IPS-NIHi7 (cell line): ENCODE measurements around the gene WHAMM.
"Not testable (repeated sequence)": the region's sequence is repeated elsewhere in the genome, so short reads cannot be mapped to it uniquely, and the experiment has no call there.

Experiments used
- DNase-seq: peaks from one replicate; pipeline ENCODE4 v3.0.0; 2012; ENCODE audit warnings: mixed read lengths; ENCODE audit errors: extremely low spot score

Gene WHAMM

DNA sequence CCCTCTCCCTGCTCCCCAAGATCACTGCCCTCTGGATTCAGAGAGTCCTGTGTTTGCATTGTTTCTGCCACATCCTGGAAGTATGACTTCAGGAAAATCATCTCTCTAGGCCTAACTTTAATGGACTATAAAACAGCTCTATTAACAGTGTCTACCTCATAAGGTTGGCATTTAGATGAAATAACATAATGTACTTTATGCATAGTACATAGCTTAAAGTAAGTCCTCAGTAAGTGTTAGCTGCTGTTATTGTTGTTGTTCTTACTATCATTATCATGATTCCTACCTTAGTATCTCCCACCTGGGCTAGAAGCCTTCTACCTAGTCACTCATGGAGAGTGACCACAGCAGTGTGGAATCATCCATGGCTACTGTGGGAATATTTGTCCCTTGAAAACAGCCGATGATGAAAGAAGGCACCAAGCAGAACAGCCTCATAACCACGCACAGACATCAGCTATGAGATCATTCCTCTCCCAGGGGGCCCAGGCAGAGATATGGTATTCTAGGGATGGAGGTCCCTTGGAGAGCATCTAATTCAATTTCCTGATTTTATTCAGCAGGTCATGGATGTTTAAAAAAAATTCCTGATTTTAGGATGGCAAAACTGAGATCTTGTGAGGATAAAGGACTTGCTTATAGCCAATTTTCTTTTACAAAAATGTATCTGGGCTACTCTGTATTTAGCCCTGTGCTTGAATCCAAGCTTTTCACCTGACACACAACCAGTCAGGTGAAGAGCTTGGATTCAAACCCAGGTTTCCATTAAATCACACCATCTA lies 5.4 kb upstream of the WHAMM start:
- no peak for DNase-seq

DNA sequence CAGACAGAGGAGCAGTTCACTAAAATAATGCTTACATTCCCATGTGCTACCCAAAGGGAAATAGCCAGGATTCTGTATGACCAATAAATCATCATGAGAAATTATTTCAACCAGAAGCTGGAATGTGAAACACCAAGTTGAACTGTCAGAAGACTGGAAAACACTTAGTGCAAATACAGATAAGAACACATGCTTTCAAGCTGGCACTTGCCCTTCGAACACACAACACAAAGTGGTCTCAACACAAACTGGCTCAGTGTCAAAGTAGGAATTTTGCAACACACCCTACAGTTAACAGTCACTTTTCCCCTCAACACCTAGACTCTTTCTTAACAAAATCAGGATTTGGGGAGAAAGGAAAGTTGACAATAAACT lies 4.9 kb upstream of the WHAMM start:
- DNase-seq, result no peak

DNA sequence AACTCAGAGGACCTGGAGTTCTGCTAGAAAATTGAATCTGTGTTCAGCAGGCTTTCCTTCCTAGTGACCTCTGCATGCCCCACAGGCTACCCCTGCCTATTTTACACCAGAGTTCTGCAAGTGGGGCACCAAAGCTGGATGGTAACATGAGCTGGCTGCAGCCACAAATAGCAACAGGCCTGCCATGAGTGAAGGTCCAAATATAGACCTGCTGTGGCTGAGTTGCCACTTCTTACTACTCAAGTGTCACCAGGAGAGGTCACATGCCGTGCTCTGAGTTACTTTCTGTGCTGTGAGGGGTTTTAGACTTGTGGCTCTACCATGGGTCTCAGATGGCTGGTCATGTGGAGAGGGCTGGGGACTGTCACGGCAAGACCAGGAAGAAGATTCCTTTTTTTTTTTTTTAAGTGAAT lies 3.4 kb upstream of the WHAMM start, which contains the start of gene FSD2:
TSS of gene FSD2 (minus strand) at position 76 of the 413 bp plus-strand sequence. CDS start 18,679 bp downstream, outside the sequence.
- DNase-seq, result no peak

DNA sequence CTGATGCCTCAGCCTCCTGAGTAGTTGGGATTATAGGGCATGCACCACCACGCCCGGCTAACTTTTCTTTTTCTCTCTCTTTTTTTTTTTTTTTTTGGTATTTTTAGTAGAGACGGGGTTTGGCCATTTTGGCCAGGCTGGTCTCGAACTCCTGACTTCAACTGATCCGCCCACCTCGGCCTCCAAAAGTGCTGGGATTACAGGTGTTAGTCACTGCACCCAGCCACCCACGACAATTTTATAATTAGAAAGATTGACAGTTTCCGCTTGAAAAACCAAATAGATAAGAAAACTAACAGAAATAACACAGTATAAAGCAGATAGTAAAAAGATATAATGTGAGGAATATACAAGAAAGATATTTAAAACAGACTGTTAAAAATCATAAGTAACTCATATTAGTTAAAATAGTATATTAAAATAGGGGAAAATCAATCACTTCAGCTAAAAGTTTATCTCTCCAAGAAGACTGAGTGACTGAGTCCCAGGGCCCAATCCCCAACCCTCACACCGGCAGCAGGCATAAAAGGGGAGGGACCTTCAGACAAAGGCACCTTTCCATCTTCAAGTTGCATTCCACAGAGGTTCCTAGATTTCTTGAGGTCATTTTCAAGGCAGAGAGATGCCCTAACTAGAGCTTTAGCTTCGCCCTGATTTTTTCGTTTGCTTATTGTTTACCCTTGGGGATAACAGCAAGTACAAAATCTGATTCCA lies 1.4 kb upstream of the WHAMM start:
- DNase-seq, result no peak

DNA sequence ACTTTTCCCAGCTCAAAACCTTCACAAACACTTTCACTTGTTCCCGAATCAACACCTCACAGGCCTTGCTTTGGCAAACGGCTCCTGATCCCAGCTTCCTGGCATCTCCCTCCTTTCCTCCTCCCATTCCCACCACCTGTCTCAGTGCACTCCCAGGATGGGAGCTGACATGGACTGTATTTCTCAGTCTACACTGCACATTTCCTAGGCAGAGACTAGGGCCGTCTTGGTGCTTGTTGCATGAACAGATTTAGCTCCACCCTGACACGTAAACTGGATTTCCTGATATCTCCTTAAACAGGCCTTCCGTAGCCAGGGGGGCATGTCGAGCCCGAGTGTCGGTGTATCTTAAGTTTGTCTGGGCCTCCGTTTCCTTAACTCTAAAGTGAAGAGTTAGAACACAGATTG lies 790 bp upstream of the WHAMM start:
- DNase-seq, result no peak

DNA sequence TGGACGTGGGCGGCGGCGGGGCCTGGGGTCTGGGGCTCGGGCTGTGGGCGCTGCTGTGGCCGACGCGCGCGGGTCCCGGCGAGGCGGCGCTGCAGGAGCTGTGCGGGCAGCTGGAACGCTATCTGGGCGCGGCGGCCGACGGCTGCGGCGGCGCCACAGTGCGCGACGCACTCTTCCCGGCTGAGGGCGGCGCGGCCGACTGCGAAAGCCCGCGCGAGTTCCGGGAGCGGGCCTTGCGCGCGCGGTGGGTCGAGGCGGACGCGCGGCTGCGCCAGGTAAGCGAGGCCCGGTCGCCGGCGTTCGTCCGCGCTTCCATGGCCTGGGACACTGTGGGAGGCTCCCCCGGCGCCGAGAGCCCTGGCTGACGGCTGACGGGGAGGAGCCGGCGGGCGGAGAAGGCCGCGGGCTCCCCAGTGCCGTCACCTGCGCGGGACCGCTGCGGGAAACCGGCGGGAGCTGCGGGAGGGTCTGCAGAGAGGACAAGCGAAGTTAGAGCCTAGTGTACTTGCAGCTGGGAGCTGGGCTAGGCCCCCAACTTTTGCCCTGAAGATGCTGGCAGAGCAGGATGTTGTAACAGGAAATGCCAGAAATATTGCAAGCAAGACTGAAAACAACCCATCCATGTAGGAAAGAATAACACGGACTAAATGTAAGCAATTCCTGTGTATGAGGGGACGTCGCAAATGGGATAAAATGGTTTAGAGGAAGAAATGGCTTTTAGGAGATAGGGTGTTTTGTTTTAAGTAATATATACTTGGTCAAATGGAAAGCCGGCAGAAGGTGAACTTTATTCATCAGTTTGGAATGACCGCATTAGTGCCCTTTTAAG lies 847 bp downstream of the WHAMM start:
- DNase-seq, result no peak

DNA sequence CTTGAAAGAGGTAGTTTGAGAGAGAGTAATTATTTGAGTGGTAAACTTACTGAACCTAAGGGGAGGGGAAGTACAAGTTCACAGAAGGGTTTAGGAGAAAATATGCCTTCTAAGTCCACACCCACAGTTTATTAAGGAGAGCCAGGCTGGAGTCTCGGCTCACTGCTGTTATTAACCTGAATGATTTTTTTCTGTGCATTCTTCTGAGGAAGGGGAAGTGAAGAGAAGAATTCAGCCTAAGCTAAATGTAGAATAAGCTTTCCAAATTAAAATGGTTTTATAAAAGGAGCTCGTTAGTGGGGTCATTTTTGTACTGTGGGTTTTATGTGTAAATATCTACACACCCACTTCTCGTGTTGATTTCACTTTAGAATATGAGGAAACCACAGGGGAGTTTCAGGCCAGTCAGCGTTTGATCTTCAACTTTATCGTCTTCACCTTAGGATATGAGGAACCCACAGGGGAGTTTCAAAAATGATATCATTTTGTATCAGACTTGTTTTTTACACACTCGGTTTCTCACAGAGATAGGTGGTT lies 1.5 kb downstream of the WHAMM start:
- no peak for DNase-seq

DNA sequence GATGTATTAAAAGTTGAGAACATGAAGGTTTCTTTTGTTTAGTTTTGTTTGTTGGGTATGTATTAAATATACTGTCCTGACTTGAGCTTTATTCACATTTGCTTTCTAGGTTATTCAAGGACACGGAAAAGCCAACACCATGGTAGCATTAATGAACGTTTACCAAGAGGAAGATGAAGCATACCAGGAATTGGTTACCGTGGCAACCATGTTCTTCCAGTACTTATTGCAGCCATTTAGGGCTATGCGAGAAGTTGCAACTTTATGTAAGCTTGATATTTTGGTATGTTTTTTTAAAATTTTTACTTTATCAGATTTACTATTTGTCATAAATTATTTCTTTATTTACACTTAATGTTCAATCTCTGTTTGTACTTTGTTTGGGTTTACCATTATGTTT lies 3.6 kb downstream of the WHAMM start:
- no peak for DNase-seq

DNA sequence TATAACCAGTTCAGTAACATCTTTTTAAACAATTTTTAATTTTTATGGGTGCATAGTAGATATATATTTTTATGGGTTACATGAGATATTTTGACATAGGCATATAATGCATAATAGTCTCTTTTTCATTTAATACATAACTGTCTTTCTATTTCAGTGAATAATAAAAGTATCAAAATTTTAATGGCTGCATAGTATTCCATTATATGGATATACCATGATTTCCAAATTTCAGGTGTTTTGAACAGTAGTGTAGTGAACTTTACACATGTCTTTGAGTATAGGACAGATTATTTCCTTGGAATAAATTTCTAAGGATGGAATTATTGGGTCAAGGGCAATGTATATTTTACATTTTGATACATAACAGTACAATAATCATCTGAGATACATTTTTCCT lies 10.7 kb downstream of the WHAMM start:
- no peak for DNase-seq

DNA sequence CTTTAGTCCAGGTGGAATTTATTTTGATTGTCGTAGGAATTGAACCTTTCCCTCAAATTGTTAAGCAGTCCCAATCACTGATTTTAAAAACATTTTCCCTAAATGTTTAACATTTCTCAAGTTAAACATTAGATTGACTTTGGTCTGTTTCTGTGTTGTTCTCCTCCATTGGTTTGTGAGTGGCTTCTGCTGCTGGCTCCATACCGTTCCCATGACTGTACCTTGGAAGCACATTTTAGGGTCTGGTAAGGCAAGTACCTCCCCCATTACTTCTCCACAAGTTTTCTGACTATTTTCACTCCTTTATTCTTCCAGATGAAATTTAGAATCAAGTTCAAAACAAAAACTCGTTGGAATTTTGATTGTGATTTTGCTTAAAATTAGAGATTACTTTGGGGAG lies 12.0 kb downstream of the WHAMM start:
- DNase-seq, result not testable (repeated sequence)

DNA sequence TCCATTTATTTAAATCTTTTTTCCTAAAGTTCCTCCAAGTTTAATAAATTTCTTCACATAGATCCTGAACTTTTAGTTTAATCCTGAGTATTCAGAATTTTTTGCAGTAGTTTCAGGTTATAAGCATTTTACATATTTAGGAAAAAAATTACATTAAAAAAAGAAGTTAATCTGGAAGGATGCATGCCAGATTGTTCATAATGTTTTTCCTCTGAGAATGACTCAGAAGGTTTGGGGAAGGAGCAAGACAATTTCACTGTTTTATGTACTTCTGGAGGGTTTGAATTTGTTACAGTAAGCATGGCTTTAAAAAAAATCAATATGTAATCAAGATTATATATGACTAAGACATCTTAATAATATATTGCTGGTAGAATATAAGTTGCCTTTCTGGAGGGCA lies 12.4 kb downstream of the WHAMM start:
- not testable (repeated sequence) for DNase-seq

DNA sequence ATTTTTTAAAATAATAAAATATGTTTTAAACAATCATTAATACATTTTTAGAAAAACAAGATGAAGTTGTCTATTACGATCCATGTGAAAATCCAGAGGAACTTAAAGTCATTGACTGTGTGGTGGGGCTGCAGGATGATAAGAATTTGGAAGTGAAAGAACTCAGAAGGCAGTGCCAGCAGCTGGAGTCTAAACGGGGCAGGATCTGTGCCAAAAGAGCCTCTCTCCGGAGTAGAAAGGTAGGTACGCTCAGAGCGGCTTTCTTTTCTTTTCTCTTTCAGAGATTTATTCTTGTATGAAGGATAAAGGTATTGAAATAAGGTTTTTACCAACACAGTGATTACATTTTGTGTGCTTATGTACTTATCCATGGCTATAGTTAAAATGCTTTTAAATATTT lies 13.6 kb downstream of the WHAMM start:
- no peak for DNase-seq

DNA sequence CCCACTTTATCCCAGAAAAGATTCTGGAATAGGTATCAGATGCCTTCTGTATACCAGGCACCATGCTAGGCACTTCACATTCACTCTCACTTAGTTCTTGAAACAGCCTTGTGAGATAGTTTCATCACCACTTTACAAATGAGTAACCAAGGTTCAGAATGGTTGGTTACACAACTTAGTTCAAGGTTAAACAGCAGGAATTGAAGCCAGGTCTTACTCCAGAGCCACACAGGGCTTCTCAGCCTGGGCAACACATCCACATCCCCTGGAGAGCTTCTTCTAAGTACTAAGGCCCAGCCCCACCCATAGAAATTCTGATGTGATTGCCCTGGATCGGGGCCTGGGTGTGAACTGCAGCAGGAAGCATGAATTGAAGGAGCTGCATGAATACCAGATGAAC lies 18.6 kb downstream of the WHAMM start:
- no peak for DNase-seq

DNA sequence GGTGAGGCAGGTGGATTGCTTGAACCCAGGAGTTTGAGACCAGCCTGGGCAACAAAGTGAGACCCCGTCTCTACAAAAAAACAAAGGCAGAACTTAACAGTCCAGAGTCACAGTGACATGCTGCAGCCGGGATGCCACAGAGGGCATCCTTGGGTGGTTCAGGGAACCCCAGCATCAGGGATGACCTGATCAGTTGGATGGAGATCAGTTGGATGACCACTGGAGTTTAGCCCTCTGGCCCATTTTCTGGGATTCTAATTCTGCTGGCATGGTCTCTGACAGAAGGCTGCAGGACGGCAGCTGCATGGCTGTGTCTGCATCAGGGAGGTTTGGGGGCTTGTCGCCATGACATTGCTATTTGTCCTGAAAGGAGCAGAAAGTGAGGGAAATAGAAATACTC lies 19.8 kb downstream of the WHAMM start:
- no peak for DNase-seq

DNA sequence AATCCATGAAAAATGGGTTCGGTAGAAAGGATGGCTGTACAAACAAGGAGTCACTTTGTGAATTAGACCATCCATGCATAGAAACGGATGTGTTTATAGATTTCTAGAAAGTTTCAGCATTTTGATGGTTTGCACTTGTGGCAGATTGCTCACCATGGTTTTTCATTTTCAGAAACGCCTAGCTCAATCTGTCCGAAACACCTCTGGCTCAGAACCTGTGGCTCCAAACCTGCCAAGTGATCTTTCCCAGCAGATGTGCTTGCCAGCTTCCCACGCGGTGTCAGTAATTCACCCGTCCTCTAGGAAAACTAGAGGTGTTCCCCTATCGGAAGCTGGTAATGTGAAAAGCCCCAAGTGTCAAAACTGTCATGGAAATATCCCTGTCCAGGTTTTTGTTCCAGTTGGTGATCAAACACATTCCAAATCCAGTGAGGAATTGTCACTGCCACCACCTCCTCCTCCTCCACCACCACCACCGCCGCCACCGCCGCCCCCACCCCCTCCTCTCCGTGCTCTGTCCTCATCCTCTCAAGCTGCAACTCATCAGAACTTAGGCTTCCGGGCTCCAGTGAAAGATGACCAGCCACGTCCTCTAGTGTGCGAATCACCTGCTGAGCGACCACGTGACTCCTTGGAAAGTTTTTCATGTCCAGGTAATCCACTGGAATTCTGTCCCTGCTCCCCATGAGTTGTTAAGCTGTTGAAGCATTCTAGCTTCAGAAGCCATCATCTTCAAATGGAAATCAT lies 21.2 kb downstream of the WHAMM start:
- no peak for DNase-seq

DNA sequence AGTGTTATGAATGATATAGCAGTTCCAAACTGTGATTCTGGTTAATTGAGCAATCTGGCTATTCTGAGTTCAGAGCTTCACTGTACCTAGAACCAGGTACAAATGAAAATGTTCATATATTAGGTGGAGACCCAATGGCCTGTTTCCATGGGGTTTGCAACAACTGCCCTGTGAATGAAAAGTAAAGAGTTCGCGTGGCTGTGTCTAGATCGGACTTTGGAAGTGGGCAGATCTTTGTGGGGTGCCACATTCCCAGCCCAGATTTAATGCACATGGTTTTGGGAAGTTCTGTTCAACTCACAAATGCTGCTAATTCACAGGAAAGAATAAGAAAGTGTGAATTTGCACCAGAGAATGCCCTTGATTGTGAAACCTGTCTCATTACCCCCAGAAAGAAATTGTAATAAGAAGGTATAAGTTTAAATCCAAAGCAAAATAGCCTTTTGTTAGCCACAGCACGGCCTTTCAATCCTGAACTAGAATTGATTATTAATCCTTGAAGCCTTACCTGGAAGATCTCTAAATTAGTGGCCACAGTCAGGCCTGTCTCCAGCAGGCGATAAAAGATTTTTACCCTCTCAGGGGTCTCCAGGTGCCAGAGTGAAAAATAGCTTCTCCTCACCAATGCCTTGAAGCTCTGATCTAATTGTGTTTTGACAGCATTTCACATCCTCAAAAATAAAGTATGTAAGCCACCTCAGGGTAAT lies 22.6 kb downstream of the WHAMM start:
- no peak for DNase-seq

DNA sequence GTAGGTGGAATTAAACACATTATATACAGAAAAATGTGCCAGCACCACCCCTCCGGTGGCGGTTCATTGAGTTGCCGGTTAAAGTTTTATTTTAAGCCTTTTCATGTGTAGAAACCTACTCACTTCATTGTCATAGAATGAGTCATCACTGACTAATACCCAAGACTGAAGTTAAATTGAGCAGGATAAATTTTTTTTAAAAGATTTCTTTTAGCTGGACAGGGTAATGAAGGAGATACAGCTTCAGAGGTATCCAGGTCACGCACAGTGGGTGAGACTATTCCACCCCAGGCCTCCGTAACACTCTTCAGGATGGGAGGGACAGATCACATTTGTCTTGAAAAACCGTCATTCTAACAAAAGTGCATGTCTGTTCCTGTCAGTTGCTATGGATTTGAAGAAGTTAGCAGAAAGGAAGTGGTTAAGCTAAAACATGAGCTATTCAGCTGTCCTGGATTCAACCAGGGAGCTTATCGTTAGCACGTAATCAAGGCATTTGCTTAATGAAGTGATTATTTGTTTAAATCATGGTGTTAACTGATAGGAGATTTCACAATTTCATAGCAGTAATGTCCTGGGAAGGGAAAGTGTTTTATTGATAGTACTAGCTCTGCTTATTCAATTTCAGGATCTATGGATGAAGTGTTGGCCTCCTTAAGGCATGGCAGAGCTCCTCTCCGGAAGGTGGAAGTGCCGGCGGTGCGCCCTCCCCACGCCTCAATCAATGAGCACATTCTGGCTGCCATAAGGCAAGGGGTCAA lies 23.4 kb downstream of the WHAMM start:
- no peak for DNase-seq

DNA sequence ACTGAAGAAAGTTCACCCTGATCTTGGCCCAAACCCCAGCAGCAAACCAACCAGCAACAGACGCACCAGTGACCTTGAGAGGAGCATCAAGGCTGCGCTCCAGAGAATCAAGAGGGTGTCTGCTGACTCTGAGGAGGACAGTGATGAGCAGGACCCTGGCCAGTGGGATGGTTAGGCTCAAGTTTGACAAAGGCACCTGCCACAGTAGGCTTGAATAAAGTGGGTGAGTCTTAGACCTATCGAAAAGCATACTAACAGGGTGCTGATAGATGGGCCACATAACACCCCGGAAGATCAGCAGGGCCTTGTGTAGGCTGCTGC lies 23.9 kb downstream of the WHAMM start:
- no peak for DNase-seq

DNA sequence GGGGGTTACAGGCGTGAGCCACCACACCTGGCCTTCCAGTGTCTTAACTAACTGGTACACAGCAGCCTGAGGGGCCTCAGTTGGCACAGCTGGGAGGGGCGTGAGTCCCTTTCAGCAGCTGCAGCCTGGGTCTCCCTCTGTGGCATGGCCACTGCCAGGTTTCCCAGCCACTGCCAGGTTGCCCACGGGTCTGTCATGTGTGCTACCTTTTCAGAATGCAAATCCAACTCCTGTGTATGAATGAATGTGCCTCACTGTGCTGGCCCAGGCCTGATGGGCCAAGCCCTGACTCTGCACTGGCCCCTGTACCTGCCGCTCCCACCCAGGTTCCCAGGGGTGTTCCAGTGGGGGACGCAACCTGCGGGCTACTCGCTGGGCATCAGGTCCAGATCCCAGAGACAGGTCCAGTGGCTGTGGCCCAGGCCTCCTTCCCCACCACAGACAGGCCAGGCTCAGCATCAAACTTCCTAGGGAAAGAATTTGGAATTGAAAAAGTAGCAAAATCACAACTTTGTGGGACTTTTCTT lies 26.0 kb downstream of the WHAMM start:
- no peak for DNase-seq
